HCT116 (cell line): Measurements from ENCODE around the gene RAD17. TPM values are rescaled to one million over a fixed set of nuclear protein-coding genes. Genes with fewer than 3 reads are reported as not detected.

Experiments used
- ATAC-seq: fragments of 200-7000 bp; cut with Tn5 transposase; 2 replicates; pipeline ENCODE4 v1.9.1; 2020; ENCODE audit warnings: mild to moderate bottlenecking, moderate library complexity
- BruUV-seq: library from RNA; stranded (reverse); fragments of 400-500 nt; replicated peaks from 2 replicates; lab custom pipeline; 2021; lab: Mats Ljungman, UMichigan
- CTCF ChIA-PET: fragments of 300-600 bp; sonication (Branson Sonifier 250); formaldehyde crosslinking; loops from one replicate; lab custom pipeline; 2021; ENCODE audit warnings: antibody characterized with exemption; lab: Charles Lee
- POLR2A ChIA-PET: fragments of 300-600, 350-600 bp; sonication (Branson Sonifier 250); formaldehyde crosslinking; loops from one replicate; lab custom pipeline; 2021; ENCODE audit warnings: antibody characterized with exemption; lab: Charles Lee
- RAD21 ChIA-PET, 2 experiments: fragments of 300-600 bp; sonication (Branson Sonifier 250); formaldehyde crosslinking; loops; one replicate each; lab custom pipeline; 2023; ENCODE audit warnings: low total read pairs in 2 of 2; ENCODE audit not compliant: uncharacterized antibody in 2 of 2, unreplicated experiment in 2 of 2, low non-redundant PET in 1 of 2; lab: Charles Lee
- DNase-seq: peaks from one replicate; pipeline ENCODE4 v3.0.0-alpha.2; 2010; ENCODE audit warnings: low read depth, low spot score
- H2AFZ ChIP-seq: fragments of 200-600 bp; shearing (Covaris generic), sonication (generic); 2 replicates; pipeline ENCODE4 v1.6.1; 2017; ENCODE audit warnings: low read depth, mixed run types, mixed read lengths, antibody characterized with exemption, low read length; ENCODE audit not compliant: poor library complexity, severe bottlenecking
- H3K27ac ChIP-seq: 2 replicates; pipeline ENCODE4 v1.5.1; 2012; ENCODE audit warnings: low read depth, low read length
- H3K27me3 ChIP-seq: fragments of 200-600 bp; sonication (generic); 2 replicates; pipeline ENCODE4 v1.6.1; 2016; ENCODE audit warnings: mixed run types, low read length, mixed read lengths; ENCODE audit not compliant: insufficient read depth
- H3K36me3 ChIP-seq, 2 experiments: fragments of 200-500 bp in 1 of 2; fragments of 200-600 bp in 1 of 2; sonication (Bioruptor generic) in 1 of 2; sonication (generic) in 1 of 2; 2 replicates each; pipeline versions ENCODE4 v1.5.1 to v1.6.1; 2014 to 2016; ENCODE audit warnings: low read length in 2 of 2, inconsistent platforms in 1 of 2, mixed read lengths in 1 of 2, mixed run types in 1 of 2; ENCODE audit not compliant: insufficient read depth in 2 of 2, control insufficient read depth in 1 of 2
- H3K4me1 ChIP-seq, 2 experiments: fragments of 200-600 bp in 1 of 2; sonication (generic) in 1 of 2; 2 replicates each; pipeline versions ENCODE4 v1.5.1 to v1.6.1; 2012 to 2017; ENCODE audit warnings: low read length in 2 of 2, inconsistent platforms in 1 of 2, mild to moderate bottlenecking in 1 of 2, mixed read lengths in 1 of 2, mixed run types in 1 of 2, moderate library complexity in 1 of 2; ENCODE audit not compliant: insufficient read depth in 2 of 2, control insufficient read depth in 1 of 2
- H3K4me2 ChIP-seq: fragments of 200-600 bp; sonication (generic); 2 replicates; pipeline ENCODE4 v1.6.1; 2017; ENCODE audit warnings: mixed run types, low read length, mixed read lengths
- H3K4me3 ChIP-seq, 2 experiments: fragments of 200-600 bp in 1 of 2; sonication (generic) in 1 of 2; replicated peaks in 1 of 2; 2 replicates each; pipeline ENCODE4 v1.5.1; 2011 to 2016; ENCODE audit warnings: low read length in 2 of 2, control low read depth in 1 of 2, low read depth in 1 of 2, mild to moderate bottlenecking in 1 of 2, mixed read lengths in 1 of 2, mixed run types in 1 of 2
- H3K79me2 ChIP-seq: fragments of 200-600 bp; sonication (generic); 2 replicates; pipeline ENCODE4 v1.6.1; 2017; ENCODE audit warnings: mild to moderate bottlenecking, mixed run types, low read length, moderate library complexity, mixed read lengths; ENCODE audit not compliant: insufficient read depth
- H3K9ac ChIP-seq: fragments of 200-600 bp; sonication (generic); 2 replicates; pipeline ENCODE4 v1.6.1; 2016; ENCODE audit warnings: low read length, mixed read lengths
- H3K9me2 ChIP-seq: fragments of 200-600 bp; sonication (generic), shearing (Covaris generic); 2 replicates; pipeline ENCODE4 v1.6.1; 2017; ENCODE audit warnings: mixed run types, mild to moderate bottlenecking, moderate library complexity; ENCODE audit not compliant: insufficient read depth
- H3K9me3 ChIP-seq, 2 experiments: fragments of 200-500 bp in 1 of 2; fragments of 200-600 bp in 1 of 2; sonication (Bioruptor generic) in 1 of 2; sonication (generic) in 1 of 2; 2 replicates each; pipeline ENCODE4 v1.6.1; 2014 to 2017; ENCODE audit warnings: low read length in 2 of 2, mixed read lengths in 2 of 2, inconsistent platforms in 1 of 2, low read depth in 1 of 2, mild to moderate bottlenecking in 1 of 2, mixed run types in 1 of 2, moderate library complexity in 1 of 2; ENCODE audit not compliant: control insufficient read depth in 1 of 2, insufficient read depth in 1 of 2
- H4K20me1 ChIP-seq: fragments of 200-600 bp; sonication (generic), shearing (Covaris generic); 2 replicates; pipeline ENCODE4 v1.6.1; 2017; ENCODE audit warnings: mixed run types, mild to moderate bottlenecking, moderate library complexity; ENCODE audit not compliant: insufficient read depth
- ATF3 ChIP-seq: IDR thresholded peaks from 2 replicates; pipeline ENCODE4 v1.6.1; 2012
- CBX3 ChIP-seq: IDR thresholded peaks from 2 replicates; pipeline ENCODE4 v1.6.1; 2012; ENCODE audit warnings: low read depth
- CEBPB ChIP-seq: IDR thresholded peaks from 2 replicates; pipeline ENCODE4 v1.6.1; 2012; ENCODE audit warnings: low read depth
- EGR1 ChIP-seq: IDR thresholded peaks from 2 replicates; pipeline ENCODE4 v1.6.1; 2012; ENCODE audit warnings: low read depth
- EZH2 ChIP-seq: fragments of 200-600 bp; sonication (generic); IDR thresholded peaks from 2 replicates; pipeline ENCODE4 v1.6.1; 2017; ENCODE audit warnings: antibody characterized with exemption, mixed run types
- EZH2phosphoT487 ChIP-seq: fragments of 200-600 bp; IDR thresholded peaks from 2 replicates; pipeline ENCODE4 v1.6.1; 2018; ENCODE audit warnings: antibody characterized with exemption, borderline replicate concordance
- MAX ChIP-seq: IDR thresholded peaks from 2 replicates; pipeline ENCODE4 v1.6.1; 2012
- POLR2A ChIP-seq: IDR thresholded peaks from 2 replicates; pipeline ENCODE4 v1.7.0; 2011; ENCODE audit warnings: borderline replicate concordance; ENCODE audit not compliant: insufficient read depth, insufficient read length; ENCODE audit errors: extremely low read depth
- RAD21 ChIP-seq: IDR thresholded peaks from 2 replicates; pipeline ENCODE4 v1.6.1; 2012; ENCODE audit warnings: low read depth, mild to moderate bottlenecking
- SP1 ChIP-seq: IDR thresholded peaks from 2 replicates; pipeline ENCODE4 v1.6.1; 2012; ENCODE audit warnings: low read depth
- SRF ChIP-seq: IDR thresholded peaks from 2 replicates; pipeline ENCODE4 v1.6.1; 2012; ENCODE audit warnings: low read depth
- ZBTB33 ChIP-seq: IDR thresholded peaks from 2 replicates; pipeline ENCODE4 v1.6.1; 2011; ENCODE audit warnings: mild to moderate bottlenecking, low read length, moderate library complexity; ENCODE audit not compliant: insufficient replicate concordance; ENCODE audit errors: extremely low read depth
- ZNF274 ChIP-seq: fragments of 200-500 bp; sonication (Bioruptor generic); IDR thresholded peaks from 2 replicates; pipeline ENCODE4 v1.6.1; 2014; ENCODE audit warnings: mild to moderate bottlenecking, low read depth, low read length, inconsistent platforms
- intact Hi-C: fragments of 100-400 bp; cut with micrococcal nuclease; formaldehyde crosslinking; loops from 2 replicates; pipeline ENCODE4 v1.10.0; 2022
- total RNA-seq: library from RNA; stranded (reverse); gene quantifications from one replicate; pipeline ENCODE4 v1.2.1, GENCODE V29; 2021; ENCODE audit not compliant: unreplicated experiment

The RAD17 gene
- total RNA-seq, 1 experiment from 2014 or later, result 29.0 TPM

DNA sequence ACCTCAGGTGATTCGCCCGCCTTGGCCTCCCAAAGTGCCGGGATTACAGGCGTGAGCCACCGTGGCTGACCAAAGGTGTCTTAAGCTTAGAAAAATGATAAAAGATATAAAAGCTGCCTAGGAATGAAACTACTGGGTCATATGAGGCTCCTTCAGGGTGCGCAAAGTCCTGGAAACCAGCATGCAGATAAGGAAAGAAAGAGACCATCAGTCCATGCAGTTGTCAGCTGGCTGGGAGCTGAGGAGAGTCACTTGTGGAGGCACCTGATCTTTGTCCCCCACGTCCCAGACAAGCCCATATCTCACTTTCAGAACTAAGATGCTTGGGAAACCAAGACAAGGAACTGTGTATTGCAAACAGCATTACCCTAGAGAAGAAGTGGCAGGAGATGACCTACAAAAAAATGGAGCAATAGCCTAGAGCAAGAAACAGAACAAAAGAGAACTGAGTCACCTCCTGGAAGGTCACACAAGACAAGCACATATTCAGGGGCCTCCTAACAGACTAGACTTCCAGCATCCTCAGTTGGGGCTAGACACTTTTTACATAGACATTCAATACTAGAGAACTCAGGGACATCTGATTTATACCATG, 34.2 kb upstream of the RAD17 start:
- Histone ChIP-seq H2AFZ (no peak overlapping the region), H3K27me3 (no peaks in the 10 kb centered on the region), H3K4me1 (peaks cover 9 to 39% of the 10 kb centered on the region in 2 experiments; a peak in 3 of 4 replicates), H3K27ac (no peak overlapping the region), H3K36me3 (no peaks in the 10 kb centered on the region), H3K4me3 (no peak overlapping the region), H3K9me3 (no peaks in the 10 kb centered on the region), H4K20me1 (no peaks in the 10 kb centered on the region), H3K9me2 (no peaks in the 10 kb centered on the region), H3K79me2 (peaks cover 7% of the 10 kb centered on the region), H3K4me2 (0 out of 2 replicates have a peak overlapping the region, but pooled peaks have one; percentile 28), H3K9ac (no peak overlapping the region)
- ChIA-PET POLR2A (no interaction called here), RAD21 (no interaction called here), CTCF (interaction anchor here (0.9 to 3.9 kb wide), 8 partner anchors 12 to 311 kb away, joined by 3 to 22 read pairs (median 4); partner anchors contain the start of genes CENPH and SLC30A5)
- DNase-seq (no peak), ATAC-seq (no peak)
- intact Hi-C loops, result loop anchor here (10.0 kb wide), 2 partner anchors 59 to 291 kb away; no protein-coding TSS in a partner anchor
- no peak for TF ChIP-seq EZH2phosphoT487
- no peak for TF ChIP-seq SRF
- no peak for TF ChIP-seq ATF3
- no peak for TF ChIP-seq SP1
- no peak for TF ChIP-seq CBX3
- TF ChIP-seq EZH2, result no peak
- TF ChIP-seq POLR2A, result no peak
- no peak for TF ChIP-seq CEBPB
- TF ChIP-seq ZNF274, result no peak
- no peak for TF ChIP-seq MAX
- no peak for TF ChIP-seq RAD21
- TF ChIP-seq ZBTB33, result no peak
- no peak for TF ChIP-seq EGR1
- BruUV-seq, result no TSS peak
